Measurements from ENCODE around the gene HDAC10. TPM values are rescaled to one million over a fixed set of nuclear protein-coding genes. Genes with fewer than 3 reads are reported as not detected.

The HDAC10 gene
- total RNA-seq, 5 donors from 2014 or later (not counting 1 experiment from before 2014, with no cell fraction given): 101 to 152 (median 128) TPM

GRCh38 chr22:50289942-50290630 lies 39.0 kb upstream of the HDAC10 start:
- H3K27me3 Mint-ChIP-seq: peaks cover 14 to 23% of the 10 kb centered on the region in 2 donors
- WGBS (ENCODE audit: insufficient coverage): 91% methylated on average over 32 of the region's 37 CpGs
- peaks cover 0 to 22% of the 10 kb centered on the region in 2 experiments for H3K4me1 ChIP-seq (ENCODE audit: control insufficient read depth in 1 of 2, extremely low read depth in 1 of 2, insufficient read depth in 2 of 2, low read length in 2 of 2)
- H3K9me3 Mint-ChIP-seq: no peaks in the 10 kb centered on the region
- ATAC-seq (replicated peaks in 1 of 4): no peak
- POLR2A ChIA-PET: no interaction called here
- H3K27ac Mint-ChIP-seq: no peak overlapping the region
- no peak for DNase-seq
- no peak overlapping the region for H3K4me3 ChIP-seq (ENCODE audit: control insufficient read depth in 1 of 2, extremely low read depth in 1 of 2, low read length in 1 of 2)
- CTCF ChIA-PET: no interaction called here
- H3K4me1 Mint-ChIP-seq: peaks cover 6% of the 10 kb centered on the region in 3 donors
- no peak overlapping the region for H3K27ac ChIP-seq (ENCODE audit: low read length)
- no peaks in the 10 kb centered on the region for H3K36me3 ChIP-seq (ENCODE audit: control insufficient read depth in 2 of 2, extremely low read depth in 1 of 2, insufficient read depth in 1 of 2, low read length in 1 of 2)
- peaks cover 0 to 63% of the 10 kb centered on the region in 2 experiments for H3K27me3 ChIP-seq (replicated peaks in 1 of 2; ENCODE audit: control insufficient read depth in 2 of 2, extremely low read depth in 1 of 2, insufficient read depth in 2 of 2, low read length in 1 of 2)
- H3K4me3 Mint-ChIP-seq: no peak overlapping the region
- no peaks in the 10 kb centered on the region for H3K36me3 Mint-ChIP-seq
- no peaks in the 10 kb centered on the region for H3K9me3 ChIP-seq

GRCh38 chr22:50289151-50289941 lies 38.3 kb upstream of the HDAC10 start:
- ATAC-seq (replicated peaks in 1 of 4) (no peak), DNase-seq (no peak)
- H3K27ac ChIP-seq (ENCODE audit: low read length): no peak overlapping the region
- H3K4me3 Mint-ChIP-seq: no peak overlapping the region
- H3K27me3 Mint-ChIP-seq: peaks cover 14 to 21% of the 10 kb centered on the region in 2 donors
- H3K4me1 ChIP-seq (ENCODE audit: control insufficient read depth in 1 of 2, extremely low read depth in 1 of 2, insufficient read depth in 2 of 2, low read length in 2 of 2): peaks cover 0 to 20% of the 10 kb centered on the region in 2 experiments
- 95% methylated on average over 57 of the region's 57 CpGs for WGBS (ENCODE audit: insufficient coverage)
- no peak overlapping the region for H3K27ac Mint-ChIP-seq
- no peaks in the 10 kb centered on the region for H3K36me3 ChIP-seq (ENCODE audit: control insufficient read depth in 2 of 2, extremely low read depth in 1 of 2, insufficient read depth in 1 of 2, low read length in 1 of 2)
- H3K27me3 ChIP-seq (replicated peaks in 1 of 2; ENCODE audit: control insufficient read depth in 2 of 2, extremely low read depth in 1 of 2, insufficient read depth in 2 of 2, low read length in 1 of 2): peaks cover 0 to 61% of the 10 kb centered on the region in 2 experiments
- CTCF ChIA-PET: interaction anchor here in 1 of 2 donors (0.6 kb wide), 1 partner anchor 36 kb away, joined by 4 read pairs; no protein-coding TSS in a partner anchor
- no peaks in the 10 kb centered on the region for H3K36me3 Mint-ChIP-seq
- POLR2A ChIA-PET: no interaction called here
- H3K4me1 Mint-ChIP-seq: peaks cover 6% of the 10 kb centered on the region in 3 donors
- no peak overlapping the region for H3K4me3 ChIP-seq (ENCODE audit: control insufficient read depth in 1 of 2, extremely low read depth in 1 of 2, low read length in 1 of 2)
- no peaks in the 10 kb centered on the region for H3K9me3 Mint-ChIP-seq
- no peaks in the 10 kb centered on the region for H3K9me3 ChIP-seq

- no peak for DNase-seq
- peaks cover 0 to 47% of the 10 kb centered on the region in 2 experiments for H3K27me3 ChIP-seq (replicated peaks in 1 of 2; ENCODE audit: control insufficient read depth in 2 of 2, extremely low read depth in 1 of 2, insufficient read depth in 2 of 2, low read length in 1 of 2)
- H3K4me3 ChIP-seq (ENCODE audit: control insufficient read depth in 1 of 2, extremely low read depth in 1 of 2, low read length in 1 of 2): no peak overlapping the region
- H3K4me3 Mint-ChIP-seq: no peak overlapping the region
- WGBS (ENCODE audit: insufficient coverage): 93% methylated on average over 31 of the region's 31 CpGs
- ChIA-PET POLR2A (no interaction called here), CTCF (no interaction called here)
- H3K9me3 Mint-ChIP-seq: no peaks in the 10 kb centered on the region
- no peak overlapping the region for H3K27ac ChIP-seq (ENCODE audit: low read length)
- no peaks in the 10 kb centered on the region for H3K9me3 ChIP-seq
- no peak overlapping the region for H3K27ac Mint-ChIP-seq
- peaks cover 0 to 9% of the 10 kb centered on the region in 2 experiments for H3K4me1 ChIP-seq (ENCODE audit: control insufficient read depth in 1 of 2, extremely low read depth in 1 of 2, insufficient read depth in 2 of 2, low read length in 2 of 2)
- no peaks in the 10 kb centered on the region for H3K36me3 ChIP-seq (ENCODE audit: control insufficient read depth in 2 of 2, extremely low read depth in 1 of 2, insufficient read depth in 1 of 2, low read length in 1 of 2)
- peaks cover 3 to 4% (median 3%) of the 10 kb centered on the region in 3 donors for H3K4me1 Mint-ChIP-seq
- no peaks in the 10 kb centered on the region for H3K36me3 Mint-ChIP-seq
- peaks cover 12 to 16% of the 10 kb centered on the region in 2 donors for H3K27me3 Mint-ChIP-seq
- ATAC-seq (replicated peaks in 1 of 4): no peak
Observed at GRCh38 chr22:50287731-50288130, 36.7 kb upstream of the HDAC10 start.

- WGBS (ENCODE audit: insufficient coverage): 86% methylated on average over 37 of the region's 40 CpGs
- H3K4me1 ChIP-seq (ENCODE audit: control insufficient read depth in 1 of 2, extremely low read depth in 1 of 2, insufficient read depth in 2 of 2, low read length in 2 of 2): peaks cover 0 to 2% of the 10 kb centered on the region in 2 experiments
- peaks cover 7 to 10% of the 10 kb centered on the region in 2 donors for H3K27me3 Mint-ChIP-seq
- DNase-seq (no peak), ATAC-seq (replicated peaks in 1 of 4) (no peak)
- no peaks in the 10 kb centered on the region for H3K4me1 Mint-ChIP-seq
- H3K36me3 ChIP-seq (ENCODE audit: control insufficient read depth in 2 of 2, extremely low read depth in 1 of 2, insufficient read depth in 1 of 2, low read length in 1 of 2): no peaks in the 10 kb centered on the region
- H3K4me3 Mint-ChIP-seq: no peak overlapping the region
- no peak overlapping the region for H3K27ac Mint-ChIP-seq
- H3K36me3 Mint-ChIP-seq: no peaks in the 10 kb centered on the region
- H3K9me3 ChIP-seq: no peaks in the 10 kb centered on the region
- H3K27ac ChIP-seq (ENCODE audit: low read length): no peak overlapping the region
- peaks cover 0 to 38% of the 10 kb centered on the region in 2 experiments for H3K27me3 ChIP-seq (replicated peaks in 1 of 2; ENCODE audit: control insufficient read depth in 2 of 2, extremely low read depth in 1 of 2, insufficient read depth in 2 of 2, low read length in 1 of 2)
- no peaks in the 10 kb centered on the region for H3K9me3 Mint-ChIP-seq
- no peak overlapping the region for H3K4me3 ChIP-seq (ENCODE audit: control insufficient read depth in 1 of 2, extremely low read depth in 1 of 2, low read length in 1 of 2)
- POLR2A ChIA-PET: no interaction called here
- CTCF ChIA-PET: no interaction called here
Observed at GRCh38 chr22:50286701-50287318, 35.7 kb upstream of the HDAC10 start.

- no peak for ATAC-seq (replicated peaks in 1 of 4)
- no peak overlapping the region for H3K4me3 ChIP-seq (ENCODE audit: control insufficient read depth in 1 of 2, extremely low read depth in 1 of 2, low read length in 1 of 2)
- H3K4me1 ChIP-seq (ENCODE audit: control insufficient read depth in 1 of 2, extremely low read depth in 1 of 2, insufficient read depth in 2 of 2, low read length in 2 of 2): no peaks in the 10 kb centered on the region
- DNase-seq: no peak
- ChIA-PET POLR2A (no interaction called here), CTCF (no interaction called here)
- H3K36me3 Mint-ChIP-seq: no peaks in the 10 kb centered on the region
- no peaks in the 10 kb centered on the region for H3K9me3 ChIP-seq
- no peak overlapping the region for H3K4me3 Mint-ChIP-seq
- no peak overlapping the region for H3K27ac Mint-ChIP-seq
- peaks cover 1 to 4% of the 10 kb centered on the region in 2 donors for H3K27me3 Mint-ChIP-seq
- no peaks in the 10 kb centered on the region for H3K36me3 ChIP-seq (ENCODE audit: control insufficient read depth in 2 of 2, extremely low read depth in 1 of 2, insufficient read depth in 1 of 2, low read length in 1 of 2)
- no peaks in the 10 kb centered on the region for H3K4me1 Mint-ChIP-seq
- H3K27me3 ChIP-seq (replicated peaks in 1 of 2; ENCODE audit: control insufficient read depth in 2 of 2, extremely low read depth in 1 of 2, insufficient read depth in 2 of 2, low read length in 1 of 2): peaks cover 0 to 32% of the 10 kb centered on the region in 2 experiments
- 83% methylated on average over 21 of the region's 21 CpGs for WGBS (ENCODE audit: insufficient coverage)
- no peak overlapping the region for H3K27ac ChIP-seq (ENCODE audit: low read length)
- no peaks in the 10 kb centered on the region for H3K9me3 Mint-ChIP-seq
Observed at GRCh38 chr22:50286275-50286674, 35.2 kb upstream of the HDAC10 start.

- CTCF ChIA-PET: no interaction called here
- H3K27ac Mint-ChIP-seq: no peak overlapping the region
- H3K4me1 Mint-ChIP-seq: no peaks in the 10 kb centered on the region
- Histone ChIP-seq H3K4me1 (ENCODE audit: control insufficient read depth in 1 of 2, extremely low read depth in 1 of 2, insufficient read depth in 2 of 2, low read length in 2 of 2) (no peaks in the 10 kb centered on the region), H3K27me3 (replicated peaks in 1 of 2; ENCODE audit: control insufficient read depth in 2 of 2, extremely low read depth in 1 of 2, insufficient read depth in 2 of 2, low read length in 1 of 2) (peaks cover 0 to 27% of the 10 kb centered on the region in 2 experiments), H3K36me3 (ENCODE audit: control insufficient read depth in 2 of 2, extremely low read depth in 1 of 2, insufficient read depth in 1 of 2, low read length in 1 of 2) (no peaks in the 10 kb centered on the region), H3K9me3 (no peaks in the 10 kb centered on the region), H3K4me3 (ENCODE audit: control insufficient read depth in 1 of 2, extremely low read depth in 1 of 2, low read length in 1 of 2) (no peak overlapping the region), H3K27ac (ENCODE audit: low read length) (no peak overlapping the region)
- no peaks in the 10 kb centered on the region for H3K9me3 Mint-ChIP-seq
- 95% methylated on average over 24 of the region's 34 CpGs for WGBS (ENCODE audit: insufficient coverage)
- H3K36me3 Mint-ChIP-seq: no peaks in the 10 kb centered on the region
- POLR2A ChIA-PET: no interaction called here
- no peak for DNase-seq
- H3K4me3 Mint-ChIP-seq: no peak overlapping the region
- H3K27me3 Mint-ChIP-seq: peaks cover 0 to 3% of the 10 kb centered on the region in 2 donors
- no peak for ATAC-seq (replicated peaks in 1 of 4)
Observed at GRCh38 chr22:50285568-50286229, 34.6 kb upstream of the HDAC10 start.
